ENCODE measurements around the gene TYW1B.

DNA sequence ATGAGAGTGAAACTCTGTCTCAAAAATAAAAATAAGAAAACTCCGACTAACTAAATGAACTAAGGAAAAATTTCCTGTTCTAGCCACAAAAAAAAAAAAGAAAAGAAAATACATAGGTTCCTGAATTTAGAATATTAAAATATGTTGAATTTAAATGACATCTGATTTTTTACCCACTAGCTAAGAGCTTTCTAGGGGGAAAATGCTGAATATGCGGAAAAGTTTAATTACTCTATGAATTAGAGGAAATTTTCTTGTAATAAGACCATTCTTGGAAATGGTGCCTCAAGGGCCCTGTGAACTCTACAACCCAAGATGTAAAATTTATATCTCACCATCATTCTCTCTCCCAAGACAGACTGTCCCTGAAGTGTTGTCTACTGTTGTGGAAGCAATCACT lies 250.9 kb downstream of the TYW1B start:
- no peak for TF ChIP-seq EZH2 (IDR thresholded peaks at IDR 0.05; ENCODE audit: borderline replicate concordance, low read depth, low read length, poor library complexity, severe bottlenecking)
- TF ChIP-seq, protein P1, sequence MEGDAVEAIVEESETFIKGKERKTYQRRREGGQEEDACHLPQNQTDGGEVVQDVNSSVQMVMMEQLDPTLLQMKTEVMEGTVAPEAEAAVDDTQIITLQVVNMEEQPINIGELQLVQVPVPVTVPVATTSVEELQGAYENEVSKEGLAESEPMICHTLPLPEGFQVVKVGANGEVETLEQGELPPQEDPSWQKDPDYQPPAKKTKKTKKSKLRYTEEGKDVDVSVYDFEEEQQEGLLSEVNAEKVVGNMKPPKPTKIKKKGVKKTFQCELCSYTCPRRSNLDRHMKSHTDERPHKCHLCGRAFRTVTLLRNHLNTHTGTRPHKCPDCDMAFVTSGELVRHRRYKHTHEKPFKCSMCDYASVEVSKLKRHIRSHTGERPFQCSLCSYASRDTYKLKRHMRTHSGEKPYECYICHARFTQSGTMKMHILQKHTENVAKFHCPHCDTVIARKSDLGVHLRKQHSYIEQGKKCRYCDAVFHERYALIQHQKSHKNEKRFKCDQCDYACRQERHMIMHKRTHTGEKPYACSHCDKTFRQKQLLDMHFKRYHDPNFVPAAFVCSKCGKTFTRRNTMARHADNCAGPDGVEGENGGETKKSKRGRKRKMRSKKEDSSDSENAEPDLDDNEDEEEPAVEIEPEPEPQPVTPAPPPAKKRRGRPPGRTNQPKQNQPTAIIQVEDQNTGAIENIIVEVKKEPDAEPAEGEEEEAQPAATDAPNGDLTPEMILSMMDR (conservative IDR thresholded peaks at IDR 0.05; ENCODE audit: low read depth, low read length) = no peak
